PFSK-1 (cell line): ENCODE measurements around the gene TXNIP.

Experiments
- POLR2AphosphoS5 ChIP-seq: IDR thresholded peaks from 2 replicates; pipeline ENCODE4 v1.6.1; 2012; ENCODE audit warnings: low read depth, mild to moderate bottlenecking, control low read depth, low read length, moderate library complexity
- REST ChIP-seq, 2 experiments: IDR thresholded peaks; 2 replicates each; pipeline versions ENCODE4 v1.6.1 to v1.8.0; 2011 to 2012; ENCODE audit warnings: low read depth in 2 of 2, low read length in 2 of 2, control low read depth in 1 of 2, inconsistent platforms in 1 of 2, mild to moderate bottlenecking in 1 of 2, moderate library complexity in 1 of 2; ENCODE audit not compliant: insufficient read depth in 1 of 2
- SIN3A ChIP-seq: IDR thresholded peaks from 2 replicates; pipeline ENCODE4 v1.6.1; 2012; ENCODE audit warnings: mild to moderate bottlenecking, low read length, moderate library complexity, borderline replicate concordance; ENCODE audit not compliant: insufficient read depth
- TAF1 ChIP-seq: IDR thresholded peaks from 2 replicates; pipeline ENCODE4 v1.6.1; 2012; ENCODE audit warnings: low read length, control low read depth, borderline replicate concordance; ENCODE audit not compliant: insufficient read depth

- TF ChIP-seq TAF1, result no peak
- no peak for TF ChIP-seq POLR2AphosphoS5
- no peak for TF ChIP-seq REST (IDR thresholded peaks at IDR 0.05; ENCODE audit: insufficient read depth in 1 of 2, low read depth in 2 of 2, low read length in 2 of 2)
- TF ChIP-seq SIN3A, result no peak
Observed at GRCh38 chr1:145983960-145984830, 12.2 kb downstream of the TXNIP start.
